H9 (cell line): ENCODE results near the gene STARD8. TPM values are rescaled to one million over a fixed set of nuclear protein-coding genes. Genes with fewer than 3 reads are reported as not detected.

Experiments used
- DNase-seq: peaks from one replicate; pipeline ENCODE4 v3.0.0-alpha.2; 2017
- H2AFZ ChIP-seq: one replicate; pipeline ENCODE4 v1.6.1; 2013; ENCODE audit warnings: mild to moderate bottlenecking, low read length, control low read depth, moderate library complexity
- H2AK5ac ChIP-seq: 2 replicates; pipeline ENCODE4 v1.6.1; 2013; ENCODE audit warnings: low read length, control low read depth, mixed read lengths; ENCODE audit not compliant: insufficient read length
- H2BK120ac ChIP-seq: one replicate; pipeline ENCODE4 v1.6.1; 2013; ENCODE audit warnings: low read depth, mild to moderate bottlenecking, low read length, control low read depth, inconsistent platforms; ENCODE audit not compliant: poor library complexity, severe bottlenecking
- H2BK12ac ChIP-seq: 2 replicates; pipeline ENCODE4 v1.6.1; 2013; ENCODE audit warnings: low read length, control low read depth, mixed read lengths, low read depth; ENCODE audit not compliant: insufficient read length
- H2BK15ac ChIP-seq: 2 replicates; pipeline ENCODE4 v1.6.1; 2013; ENCODE audit warnings: low read depth, low read length, control low read depth
- H2BK20ac ChIP-seq: one replicate; pipeline ENCODE4 v1.6.1; 2013; ENCODE audit warnings: low read depth, mild to moderate bottlenecking, low read length, control low read depth, inconsistent platforms; ENCODE audit not compliant: poor library complexity, severe bottlenecking
- H2BK5ac ChIP-seq: 2 replicates; pipeline ENCODE4 v1.6.1; 2013; ENCODE audit warnings: low read length, control low read depth, mixed read lengths; ENCODE audit not compliant: insufficient read length
- H3K14ac ChIP-seq: 2 replicates; pipeline ENCODE4 v1.6.1; 2013; ENCODE audit warnings: low read length, control low read depth; ENCODE audit not compliant: insufficient read depth
- H3K18ac ChIP-seq: 2 replicates; pipeline ENCODE4 v1.6.1; 2013; ENCODE audit warnings: low read depth, mild to moderate bottlenecking, mixed read lengths, low read length, control low read depth; ENCODE audit not compliant: insufficient read length
- H3K23ac ChIP-seq: 2 replicates; pipeline ENCODE4 v1.6.1; 2013; ENCODE audit warnings: low read length, control low read depth, mixed read lengths, low read depth; ENCODE audit not compliant: insufficient read length
- H3K23me2 ChIP-seq: 2 replicates; pipeline ENCODE4 v1.6.1; 2013; ENCODE audit warnings: low read depth, mild to moderate bottlenecking, mixed read lengths, low read length, control low read depth; ENCODE audit not compliant: insufficient read length, poor library complexity, severe bottlenecking
- H3K27ac ChIP-seq: 2 replicates; pipeline ENCODE4 v1.5.1; 2013; ENCODE audit warnings: low read length, control low read depth, mixed read lengths, low read depth; ENCODE audit not compliant: insufficient read length
- H3K27me3 ChIP-seq: 2 replicates; pipeline ENCODE4 v1.6.1; 2013; ENCODE audit warnings: low read length, control low read depth, inconsistent platforms; ENCODE audit not compliant: insufficient read depth
- H3K4ac ChIP-seq: 2 replicates; pipeline ENCODE4 v1.6.1; 2013; ENCODE audit warnings: low read depth, mild to moderate bottlenecking, control low read depth, inconsistent platforms, low read length, moderate library complexity
- H3K4me1 ChIP-seq: 2 replicates; pipeline ENCODE4 v1.6.1; 2013; ENCODE audit warnings: low read length, control low read depth, inconsistent platforms; ENCODE audit not compliant: insufficient read depth
- H3K4me2 ChIP-seq: 2 replicates; pipeline ENCODE4 v1.6.1; 2013; ENCODE audit warnings: low read length, control low read depth, mixed read lengths; ENCODE audit not compliant: insufficient read length, insufficient read depth
- H3K56ac ChIP-seq: 2 replicates; pipeline ENCODE4 v1.6.1; 2013; ENCODE audit warnings: low read depth, mild to moderate bottlenecking, mixed read lengths, low read length, control low read depth; ENCODE audit not compliant: insufficient read length
- H3K79me1 ChIP-seq: 2 replicates; pipeline ENCODE4 v1.6.1; 2013; ENCODE audit warnings: low read depth, mild to moderate bottlenecking, moderate library complexity, low read length, control low read depth, inconsistent platforms; ENCODE audit not compliant: insufficient read depth, poor library complexity, severe bottlenecking
- H3K79me2 ChIP-seq: 2 replicates; pipeline ENCODE4 v1.6.1; 2013; ENCODE audit warnings: low read length, control low read depth, inconsistent platforms; ENCODE audit not compliant: insufficient read depth
- H3K9ac ChIP-seq: 2 replicates; pipeline ENCODE4 v1.6.1; 2013; ENCODE audit warnings: low read length, control low read depth, mixed read lengths; ENCODE audit not compliant: insufficient read length; ENCODE audit errors: extremely low read depth
- H3K9me3 ChIP-seq: one replicate; pipeline ENCODE4 v1.6.1; 2013; ENCODE audit warnings: low read depth, low read length, inconsistent platforms; ENCODE audit not compliant: control insufficient read depth
- H3T11ph ChIP-seq: one replicate; pipeline ENCODE4 v1.6.1; 2013; ENCODE audit warnings: mild to moderate bottlenecking, low read length, control low read depth, inconsistent platforms
- H4K20me1 ChIP-seq: one replicate; pipeline ENCODE4 v1.6.1; 2013; ENCODE audit not compliant: control insufficient read depth, insufficient read length, insufficient read depth
- H4K5ac ChIP-seq: 2 replicates; pipeline ENCODE4 v1.6.1; 2013; ENCODE audit warnings: low read depth, mild to moderate bottlenecking, mixed read lengths, low read length, control low read depth; ENCODE audit not compliant: insufficient read length
- H4K8ac ChIP-seq: replicated peaks from 2 replicates; pipeline ENCODE4 v1.6.1; 2013; ENCODE audit warnings: low read length, control low read depth, mixed read lengths, low read depth; ENCODE audit not compliant: insufficient read length
- H4K91ac ChIP-seq: 2 replicates; pipeline ENCODE4 v1.6.1; 2013; ENCODE audit warnings: low read depth, mild to moderate bottlenecking, moderate library complexity, mixed read lengths, low read length, control low read depth; ENCODE audit not compliant: insufficient read length
- H3K27ac Mint-ChIP-seq, 3 experiments: 2 replicates in 2 of 3; 3 replicates in 1 of 3; pipeline ENCODE4 v1.8.0; 2020 to 2021; ENCODE audit warnings: mixed read lengths in 3 of 3, mild to moderate bottlenecking in 1 of 3, moderate library complexity in 1 of 3
- H3K27me3 Mint-ChIP-seq: 2 replicates; pipeline ENCODE4 v1.8.0; 2021; ENCODE audit warnings: low read depth, mild to moderate bottlenecking, moderate library complexity, mixed read lengths
- H3K36me3 Mint-ChIP-seq, 3 experiments: 2 replicates in 2 of 3; 3 replicates in 1 of 3; pipeline ENCODE4 v1.8.0; 2020 to 2021; ENCODE audit warnings: low read depth in 3 of 3, mixed read lengths in 3 of 3; ENCODE audit not compliant: insufficient read depth in 1 of 3
- H3K4me1 Mint-ChIP-seq, 2 experiments: 2 replicates each; pipeline ENCODE4 v1.8.0; 2020; ENCODE audit warnings: mixed read lengths in 2 of 2
- H3K4me3 Mint-ChIP-seq, 2 experiments: 2 replicates in 1 of 2; 3 replicates in 1 of 2; pipeline ENCODE4 v1.8.0; 2020 to 2021; ENCODE audit warnings: mild to moderate bottlenecking in 2 of 2, mixed read lengths in 2 of 2, moderate library complexity in 1 of 2
- H3K9me3 Mint-ChIP-seq, 2 experiments: 2 replicates in 1 of 2; 3 replicates in 1 of 2; pipeline ENCODE4 v1.8.0; 2020; ENCODE audit warnings: mild to moderate bottlenecking in 2 of 2, mixed read lengths in 2 of 2, moderate library complexity in 1 of 2
- WGBS: extraction: QIAGEN DNeasy Blood & Tissue Kit; methylation state at CpG from one replicate; pipeline ENCODE4 v1.1.7; 2013; ENCODE audit warnings: missing lambda C conversion rate, low lambda C conversion rate, mixed read lengths; ENCODE audit not compliant: insufficient read length; ENCODE audit errors: extremely low coverage; 5-methylcytosine and 5-hydroxymethylcytosine counted together
- total RNA-seq: library from RNA; stranded (reverse); gene quantifications from 2 replicates; pipeline ENCODE4 v1.2.1, GENCODE V29; 2021
- TF ChIP-seq, protein P1 (sequence below): fragments of 200-600 bp; sonication (generic); conservative IDR thresholded peaks from 3 replicates; pipeline ENCODE4 v1.8.0; 2021; ENCODE audit warnings: antibody characterized with exemption, mild to moderate bottlenecking

Gene STARD8
- total RNA-seq, 1 experiment from 2014 or later = 0.52 TPM

DNA sequence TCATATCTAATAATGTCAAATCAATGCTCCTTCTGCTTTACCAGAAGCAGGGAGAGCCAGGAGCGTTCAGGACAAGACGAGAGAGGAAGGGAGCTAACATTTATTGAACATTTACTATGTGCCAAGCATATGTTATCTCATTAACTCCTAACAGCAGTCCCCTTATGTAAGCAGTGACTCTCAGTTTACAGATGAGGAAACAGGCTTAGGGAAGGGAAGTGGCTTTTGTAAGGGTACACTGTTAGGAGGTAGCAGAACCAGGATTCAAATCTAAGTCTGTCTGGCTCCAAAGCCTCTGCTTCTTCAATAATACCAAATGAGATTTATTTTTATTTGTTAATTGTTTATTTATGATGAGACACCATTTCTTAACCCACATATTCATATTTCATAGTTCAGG, 2.6 kb upstream of the STARD8 start:
- no peak overlapping the region for H3K9ac ChIP-seq
- H2AFZ ChIP-seq = no peak overlapping the region
- no peak overlapping the region for H4K91ac ChIP-seq
- H3K27ac Mint-ChIP-seq = no peak overlapping the region
- H4K8ac ChIP-seq = no peak overlapping the region
- no peak overlapping the region for H2BK20ac ChIP-seq
- no peak overlapping the region for H2BK5ac ChIP-seq
- no peak overlapping the region for H2BK12ac ChIP-seq
- no peaks in the 10 kb centered on the region for H3K27me3 ChIP-seq
- peaks cover 7 to 12% of the 10 kb centered on the region in 2 experiments for H3K4me1 Mint-ChIP-seq
- no peaks in the 10 kb centered on the region for H3K23me2 ChIP-seq
- H2BK15ac ChIP-seq = no peak overlapping the region
- no peak overlapping the region for H4K5ac ChIP-seq
- H3K4me3 Mint-ChIP-seq = no peak overlapping the region
- no peaks in the 10 kb centered on the region; the same call in 1 of the 2 replicates for H3K4me1 ChIP-seq
- no peak overlapping the region for H3K4me2 ChIP-seq
- no peak overlapping the region for H2AK5ac ChIP-seq
- no peak overlapping the region for H2BK120ac ChIP-seq
- no peaks in the 10 kb centered on the region for H3K79me2 ChIP-seq
- TF ChIP-seq, protein P1, sequence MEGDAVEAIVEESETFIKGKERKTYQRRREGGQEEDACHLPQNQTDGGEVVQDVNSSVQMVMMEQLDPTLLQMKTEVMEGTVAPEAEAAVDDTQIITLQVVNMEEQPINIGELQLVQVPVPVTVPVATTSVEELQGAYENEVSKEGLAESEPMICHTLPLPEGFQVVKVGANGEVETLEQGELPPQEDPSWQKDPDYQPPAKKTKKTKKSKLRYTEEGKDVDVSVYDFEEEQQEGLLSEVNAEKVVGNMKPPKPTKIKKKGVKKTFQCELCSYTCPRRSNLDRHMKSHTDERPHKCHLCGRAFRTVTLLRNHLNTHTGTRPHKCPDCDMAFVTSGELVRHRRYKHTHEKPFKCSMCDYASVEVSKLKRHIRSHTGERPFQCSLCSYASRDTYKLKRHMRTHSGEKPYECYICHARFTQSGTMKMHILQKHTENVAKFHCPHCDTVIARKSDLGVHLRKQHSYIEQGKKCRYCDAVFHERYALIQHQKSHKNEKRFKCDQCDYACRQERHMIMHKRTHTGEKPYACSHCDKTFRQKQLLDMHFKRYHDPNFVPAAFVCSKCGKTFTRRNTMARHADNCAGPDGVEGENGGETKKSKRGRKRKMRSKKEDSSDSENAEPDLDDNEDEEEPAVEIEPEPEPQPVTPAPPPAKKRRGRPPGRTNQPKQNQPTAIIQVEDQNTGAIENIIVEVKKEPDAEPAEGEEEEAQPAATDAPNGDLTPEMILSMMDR = no peak
- H3K14ac ChIP-seq = no peak overlapping the region
- DNase-seq = no peak
- no peak overlapping the region for H3T11ph ChIP-seq
- H3K79me1 ChIP-seq = no peaks in the 10 kb centered on the region
- H3K23ac ChIP-seq = no peak overlapping the region
- H4K20me1 ChIP-seq = no peaks in the 10 kb centered on the region
- H3K9me3 ChIP-seq = peaks cover 45% of the 10 kb centered on the region
- no peak overlapping the region for H3K18ac ChIP-seq
- H3K9me3 Mint-ChIP-seq = peaks cover 59 to 63% of the 10 kb centered on the region in 2 experiments
- no peak overlapping the region for H3K56ac ChIP-seq
- no peak overlapping the region for H3K4ac ChIP-seq
- no peaks in the 10 kb centered on the region; a peak in 1 of 7 replicates for H3K36me3 Mint-ChIP-seq
- H3K27me3 Mint-ChIP-seq = peaks cover 16% of the 10 kb centered on the region
- no CpG with 5 or more reads among the region's 2 CpGs for WGBS
- no peak overlapping the region for H3K27ac ChIP-seq
